NT2/D1 (cell line): ENCODE results near the gene IGF2R.

Experiments
- DNase-seq: peaks from one replicate; pipeline ENCODE4 v3.0.0-alpha.2; 2011; ENCODE audit warnings: low read depth, low spot score
- H3K27me3 ChIP-seq: 2 replicates; pipeline ENCODE4 v1.6.0; 2011; ENCODE audit warnings: mild to moderate bottlenecking; ENCODE audit not compliant: insufficient read length, insufficient read depth
- H3K36me3 ChIP-seq: 2 replicates; pipeline ENCODE4 v1.6.1; 2011; ENCODE audit warnings: mild to moderate bottlenecking, low read length, mixed read lengths; ENCODE audit not compliant: insufficient read depth, insufficient read length
- H3K4me1 ChIP-seq: 2 replicates; pipeline ENCODE4 v1.5.1; 2011; ENCODE audit not compliant: insufficient read depth, insufficient read length
- H3K4me3 ChIP-seq: 2 replicates; pipeline ENCODE4 v1.5.1; 2011; ENCODE audit warnings: low read depth; ENCODE audit not compliant: insufficient read length
- H3K9ac ChIP-seq: 2 replicates; pipeline ENCODE4 v1.6.0; 2011; ENCODE audit warnings: low read depth; ENCODE audit not compliant: insufficient read length
- H3K9me3 ChIP-seq: 2 replicates; pipeline ENCODE4 v1.5.1; 2011; ENCODE audit warnings: mild to moderate bottlenecking, low read length; ENCODE audit not compliant: insufficient read depth
- SUZ12 ChIP-seq: IDR thresholded peaks from 2 replicates; pipeline ENCODE4 v1.6.1; 2011; ENCODE audit not compliant: insufficient read length, insufficient read depth; ENCODE audit errors: extremely low read depth
- YY1 ChIP-seq: IDR thresholded peaks from 2 replicates; pipeline ENCODE4 v1.6.1; 2011; ENCODE audit not compliant: insufficient read length, insufficient read depth
- ZNF274 ChIP-seq: IDR thresholded peaks from 2 replicates; pipeline ENCODE4 v1.6.1; 2011; ENCODE audit warnings: mild to moderate bottlenecking, low read depth, low read length

The IGF2R gene

GRCh38 chr6:159982731-159983506, 14.0 kb downstream of the IGF2R start:
- no peaks in the 10 kb centered on the region for H3K27me3 ChIP-seq
- TF ChIP-seq YY1: no peak
- no peak for TF ChIP-seq ZNF274
- TF ChIP-seq SUZ12: no peak
- peaks cover 11% of the 10 kb centered on the region for H3K4me1 ChIP-seq
- no peak overlapping the region for H3K9ac ChIP-seq
- no peaks in the 10 kb centered on the region for H3K9me3 ChIP-seq
- no peak overlapping the region for H3K4me3 ChIP-seq
- no peak for DNase-seq
- H3K36me3 ChIP-seq: no peaks in the 10 kb centered on the region

DNA sequence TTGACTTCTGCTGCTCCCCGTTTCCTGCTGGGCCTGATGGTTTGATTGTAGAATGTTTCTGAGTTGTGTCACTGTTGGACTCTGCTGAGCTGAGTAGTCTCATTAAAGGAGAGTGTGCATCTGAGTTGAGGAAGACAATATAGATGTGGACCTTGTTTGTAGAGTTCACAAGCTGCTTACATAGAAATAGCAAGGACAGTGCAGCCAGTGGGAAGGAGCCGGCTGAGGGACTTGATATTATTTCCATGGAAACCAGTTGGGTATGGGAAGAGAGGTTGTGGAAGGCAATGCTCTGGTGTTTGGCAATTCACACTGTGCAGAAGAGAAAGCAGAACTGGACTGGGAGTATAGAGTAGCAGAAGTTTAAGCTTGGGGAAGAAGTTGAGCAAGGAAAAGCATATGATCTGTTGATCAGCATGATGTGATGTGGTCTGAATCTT, 14.8 kb downstream of the IGF2R start:
- Histone ChIP-seq H3K4me3 (no peak overlapping the region), H3K27me3 (no peaks in the 10 kb centered on the region), H3K9ac (no peak overlapping the region), H3K9me3 (peaks cover 3% of the 10 kb centered on the region; the same call in 1 of the 2 replicates), H3K4me1 (peaks cover 4% of the 10 kb centered on the region), H3K36me3 (no peaks in the 10 kb centered on the region)
- no peak for DNase-seq
- no peak for TF ChIP-seq YY1
- TF ChIP-seq SUZ12: no peak
- TF ChIP-seq ZNF274: no peak

GRCh38 chr6:159984268-159984786, 15.4 kb downstream of the IGF2R start:
- H3K4me1 ChIP-seq: peaks cover 4% of the 10 kb centered on the region
- no peaks in the 10 kb centered on the region for H3K27me3 ChIP-seq
- H3K9me3 ChIP-seq: peaks cover 7% of the 10 kb centered on the region; the same call in 1 of the 2 replicates
- no peaks in the 10 kb centered on the region for H3K36me3 ChIP-seq
- no peak for DNase-seq
- no peak overlapping the region for H3K4me3 ChIP-seq
- H3K9ac ChIP-seq: no peak overlapping the region
- no peak for TF ChIP-seq ZNF274
- no peak for TF ChIP-seq YY1
- TF ChIP-seq SUZ12: no peak

DNA sequence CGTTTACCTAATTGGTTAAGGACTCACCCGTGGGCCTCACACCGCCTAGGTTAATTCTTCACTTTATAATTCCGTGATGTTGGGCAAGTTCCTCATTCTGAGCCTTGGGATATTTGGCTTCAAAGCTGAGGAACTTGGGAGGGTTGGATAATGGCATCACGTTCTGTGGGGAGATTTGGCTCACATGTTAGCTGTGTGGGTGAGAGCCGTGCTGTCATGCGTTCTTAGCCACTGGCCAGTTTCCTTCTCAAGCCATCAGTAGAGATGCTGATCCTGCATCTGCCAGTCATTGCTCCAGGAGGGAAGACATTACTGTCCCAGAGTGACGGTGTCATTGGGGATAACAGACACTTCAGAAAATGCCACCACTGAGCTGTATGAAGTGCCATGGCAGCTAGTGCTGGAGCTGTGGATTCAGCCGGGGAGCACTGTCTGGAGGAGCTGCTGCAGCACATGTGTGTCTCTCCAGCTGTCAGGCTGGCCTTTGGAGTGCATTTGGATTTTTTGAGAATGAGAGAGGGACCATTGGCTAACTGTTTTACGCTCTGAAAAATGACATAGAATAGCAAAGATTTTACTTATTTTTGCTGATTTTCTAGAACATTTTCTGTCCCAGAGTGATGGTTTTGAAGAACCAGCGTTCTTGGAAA, 16.5 kb downstream of the IGF2R start:
- Histone ChIP-seq H3K9me3 (peaks cover 7% of the 10 kb centered on the region; the same call in 1 of the 2 replicates), H3K4me3 (no peak overlapping the region), H3K9ac (no peak overlapping the region), H3K4me1 (peaks cover 4% of the 10 kb centered on the region), H3K36me3 (no peaks in the 10 kb centered on the region), H3K27me3 (no peaks in the 10 kb centered on the region)
- DNase-seq: no peak
- TF ChIP-seq YY1: no peak
- no peak for TF ChIP-seq ZNF274
- TF ChIP-seq SUZ12: no peak

DNA sequence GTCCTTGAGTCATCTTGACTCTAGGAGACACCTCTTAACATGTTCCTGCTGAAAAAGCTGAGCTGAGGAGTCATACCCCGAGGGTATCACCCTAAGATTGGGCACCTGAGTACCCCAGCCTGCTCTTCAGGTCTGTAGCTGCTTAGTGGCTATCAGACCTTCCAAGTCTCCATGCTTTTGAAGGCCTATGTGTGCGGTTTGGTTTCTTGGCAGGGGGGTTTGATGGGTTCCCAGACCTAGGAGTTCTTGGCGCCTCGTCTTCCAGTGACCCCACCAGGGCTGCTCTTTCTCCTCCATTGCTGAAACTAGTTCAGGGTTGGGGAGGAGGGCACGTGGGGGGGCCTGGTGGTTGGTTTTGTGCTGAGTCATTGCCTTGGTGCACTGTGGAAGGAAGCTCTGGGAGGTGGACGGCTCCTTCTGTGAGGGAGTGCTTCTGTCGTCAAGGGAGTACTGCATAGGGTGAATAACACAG, 20.1 kb downstream of the IGF2R start:
- no peak overlapping the region for H3K4me3 ChIP-seq
- H3K27me3 ChIP-seq: no peaks in the 10 kb centered on the region
- H3K4me1 ChIP-seq: no peaks in the 10 kb centered on the region
- H3K36me3 ChIP-seq: peaks cover 8% of the 10 kb centered on the region
- TF ChIP-seq SUZ12 (no peak), ZNF274 (peak; percentile 45; the same call in 1 of the 2 replicates)
- no peak overlapping the region for H3K9ac ChIP-seq
- peaks cover 7% of the 10 kb centered on the region; the same call in 1 of the 2 replicates for H3K9me3 ChIP-seq
- no peak for DNase-seq

GRCh38 chr6:159989492-159990480, 20.9 kb downstream of the IGF2R start:
- Histone ChIP-seq H3K27me3 (no peaks in the 10 kb centered on the region), H3K36me3 (peaks cover 8% of the 10 kb centered on the region), H3K4me1 (no peaks in the 10 kb centered on the region), H3K4me3 (no peak overlapping the region), H3K9ac (no peak overlapping the region), H3K9me3 (peaks cover 7% of the 10 kb centered on the region; the same call in 1 of the 2 replicates)
- no peak for DNase-seq
- TF ChIP-seq YY1 (no peak), ZNF274 (no peak), SUZ12 (no peak)
